Tibial artery (tissue), 4 donors: ENCODE measurements around the gene SRMS.

Experiments
- DNase-seq, 2 donors: peaks; one replicate each; pipeline ENCODE4 v3.0.0-alpha.2; 2019
- H3K27ac ChIP-seq, 2 donors: fragments of 200-600 bp; sonication (generic) in 1 of 2; 1 replicate in 1 of 2; 2 replicates in 1 of 2; pipeline ENCODE4 v1.5.1; 2018 to 2019; ENCODE audit warnings: mild to moderate bottlenecking in 1 of 2
- H3K27me3 ChIP-seq, 2 donors: fragments of 200-600 bp; sonication (generic) in 1 of 2; one replicate each; pipeline versions ENCODE4 v1.5.1 to v1.6.0; 2016 to 2019
- H3K36me3 ChIP-seq, 3 donors: fragments of 200-600 bp; sonication (generic) in 2 of 3; one replicate each; pipeline ENCODE4 v1.5.1; 2016 to 2019; ENCODE audit warnings: mild to moderate bottlenecking in 2 of 3
- H3K4me1 ChIP-seq, 4 donors: fragments of 200-600 bp; sonication (generic) in 2 of 4; 1 replicate in 3 of 4; 2 replicates in 1 of 4; pipeline ENCODE4 v1.5.1; 2016 to 2019
- H3K4me3 ChIP-seq, 2 donors: fragments of 200-600 bp; sonication (generic) in 1 of 2; 1 replicate in 1 of 2; 2 replicates in 1 of 2; pipeline ENCODE4 v1.5.1; 2018 to 2019; ENCODE audit warnings: mild to moderate bottlenecking in 2 of 2
- H3K9me3 ChIP-seq, 3 donors: fragments of 200-600 bp; sonication (generic) in 1 of 3; one replicate each; pipeline ENCODE4 v1.5.1; 2016 to 2019
- intact Hi-C: fragments of 100-400 bp; cut with DNase I; formaldehyde crosslinking; loops from one replicate; pipeline ENCODE4 v1.15.0; 2023; ENCODE audit warnings: low total_unique reads
- TF ChIP-seq, protein P1 (sequence below), 2 experiments: fragments of 200-600 bp in 1 of 2; fragments of 450-650 bp in 1 of 2; IDR thresholded peaks; one replicate each; pipeline ENCODE4 v1.5.1; 2017 to 2019; ENCODE audit warnings: antibody characterized with exemption in 2 of 2, mild to moderate bottlenecking in 1 of 2, moderate library complexity in 1 of 2

SRMS gene

GRCh38 chr20:63546956-63547724, 409 bp downstream of the SRMS start:
- TF ChIP-seq, protein P1, sequence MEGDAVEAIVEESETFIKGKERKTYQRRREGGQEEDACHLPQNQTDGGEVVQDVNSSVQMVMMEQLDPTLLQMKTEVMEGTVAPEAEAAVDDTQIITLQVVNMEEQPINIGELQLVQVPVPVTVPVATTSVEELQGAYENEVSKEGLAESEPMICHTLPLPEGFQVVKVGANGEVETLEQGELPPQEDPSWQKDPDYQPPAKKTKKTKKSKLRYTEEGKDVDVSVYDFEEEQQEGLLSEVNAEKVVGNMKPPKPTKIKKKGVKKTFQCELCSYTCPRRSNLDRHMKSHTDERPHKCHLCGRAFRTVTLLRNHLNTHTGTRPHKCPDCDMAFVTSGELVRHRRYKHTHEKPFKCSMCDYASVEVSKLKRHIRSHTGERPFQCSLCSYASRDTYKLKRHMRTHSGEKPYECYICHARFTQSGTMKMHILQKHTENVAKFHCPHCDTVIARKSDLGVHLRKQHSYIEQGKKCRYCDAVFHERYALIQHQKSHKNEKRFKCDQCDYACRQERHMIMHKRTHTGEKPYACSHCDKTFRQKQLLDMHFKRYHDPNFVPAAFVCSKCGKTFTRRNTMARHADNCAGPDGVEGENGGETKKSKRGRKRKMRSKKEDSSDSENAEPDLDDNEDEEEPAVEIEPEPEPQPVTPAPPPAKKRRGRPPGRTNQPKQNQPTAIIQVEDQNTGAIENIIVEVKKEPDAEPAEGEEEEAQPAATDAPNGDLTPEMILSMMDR (IDR thresholded peaks at IDR 0.05): no peak
- intact Hi-C loops: loop anchor here (5.0 kb wide), 1 partner anchor 240 kb away; no protein-coding TSS in a partner anchor
- Histone ChIP-seq H3K4me3 (no peak overlapping the region), H3K9me3 (no peaks in the 10 kb centered on the region), H3K4me1 (peaks cover 0 to 5% (median 0%) of the 10 kb centered on the region in 4 donors), H3K27ac (no peak overlapping the region), H3K36me3 (no peaks in the 10 kb centered on the region), H3K27me3 (peaks cover 0 to 74% of the 10 kb centered on the region in 2 donors)
- DNase-seq: no peak

GRCh38 chr20:63546256-63546955, 1.1 kb downstream of the SRMS start:
- peaks cover 0 to 79% of the 10 kb centered on the region in 2 donors for H3K27me3 ChIP-seq
- peaks cover 0 to 5% (median 0%) of the 10 kb centered on the region in 4 donors for H3K4me1 ChIP-seq
- no peak for DNase-seq
- TF ChIP-seq, protein P1 (IDR thresholded peaks at IDR 0.05): no peak
- H3K36me3 ChIP-seq: no peaks in the 10 kb centered on the region
- no peak overlapping the region for H3K27ac ChIP-seq
- H3K9me3 ChIP-seq: no peaks in the 10 kb centered on the region
- no peak overlapping the region for H3K4me3 ChIP-seq
- intact Hi-C loops: loop anchor here (5.0 kb wide), 1 partner anchor 241 kb away; no protein-coding TSS in a partner anchor

- Histone ChIP-seq H3K4me1 (peaks cover 0 to 5% (median 0%) of the 10 kb centered on the region in 4 donors), H3K36me3 (no peaks in the 10 kb centered on the region), H3K27me3 (peaks cover 0 to 84% of the 10 kb centered on the region in 2 donors), H3K27ac (no peak overlapping the region), H3K9me3 (no peaks in the 10 kb centered on the region), H3K4me3 (no peak overlapping the region)
- TF ChIP-seq, protein P1 (IDR thresholded peaks at IDR 0.05): no peak
- DNase-seq: no peak
- intact Hi-C loops: loop anchor here (5.0 kb wide), 1 partner anchor 241 kb away; no protein-coding TSS in a partner anchor
Measured at GRCh38 chr20:63545814-63546213, 1.7 kb downstream of the SRMS start.

GRCh38 chr20:63544958-63545516, 2.5 kb downstream of the SRMS start:
- Histone ChIP-seq H3K9me3 (no peaks in the 10 kb centered on the region), H3K4me1 (peaks cover 0 to 5% (median 0%) of the 10 kb centered on the region in 4 donors), H3K4me3 (no peak overlapping the region), H3K36me3 (no peaks in the 10 kb centered on the region), H3K27ac (no peak overlapping the region), H3K27me3 (peaks cover 0 to 80% of the 10 kb centered on the region in 2 donors)
- no peak for DNase-seq
- intact Hi-C loops: loop anchor here (5.0 kb wide), 1 partner anchor 242 kb away; no protein-coding TSS in a partner anchor
- TF ChIP-seq, protein P1 (IDR thresholded peaks at IDR 0.05): no peak

GRCh38 chr20:63544241-63544957, 3.1 kb downstream of the SRMS start:
- no peak overlapping the region for H3K4me3 ChIP-seq
- peaks cover 0 to 80% of the 10 kb centered on the region in 2 donors for H3K27me3 ChIP-seq
- no peak overlapping the region for H3K27ac ChIP-seq
- no peak for DNase-seq
- H3K36me3 ChIP-seq: no peaks in the 10 kb centered on the region
- intact Hi-C loops: no loop called here
- TF ChIP-seq, protein P1 (IDR thresholded peaks at IDR 0.05): no peak
- H3K4me1 ChIP-seq: peaks cover 0 to 5% (median 0%) of the 10 kb centered on the region in 4 donors
- no peaks in the 10 kb centered on the region for H3K9me3 ChIP-seq
